Rectal smooth muscle tissue (tissue), 1 donor: ENCODE data around the gene MANF.
"Not testable (repeated sequence)": the region's sequence is repeated elsewhere in the genome, so short reads cannot be mapped to it uniquely, and the experiment has no call there.

Source experiments
- H3K27ac ChIP-seq: one replicate; pipeline ENCODE4 v1.7.0; 2013; ENCODE audit warnings: low read depth, low read length, inconsistent platforms
- H3K27me3 ChIP-seq: one replicate; pipeline ENCODE4 v1.7.0; 2013; ENCODE audit warnings: low read length; ENCODE audit not compliant: control insufficient read depth, insufficient read depth
- H3K36me3 ChIP-seq: one replicate; pipeline ENCODE4 v1.7.0; 2013; ENCODE audit warnings: low read length; ENCODE audit not compliant: control insufficient read depth, insufficient read depth
- H3K4me1 ChIP-seq: one replicate; pipeline ENCODE4 v1.7.0; 2013; ENCODE audit warnings: low read length; ENCODE audit not compliant: control insufficient read depth, insufficient read depth
- H3K4me3 ChIP-seq: one replicate; pipeline ENCODE4 v1.7.0; 2013; ENCODE audit warnings: low read length
- H3K9ac ChIP-seq: one replicate; pipeline ENCODE4 v1.7.0; 2013; ENCODE audit warnings: low read length

The MANF gene

GRCh38 chr3:51354731-51355615, 30.1 kb upstream of the MANF start:
- H3K36me3 ChIP-seq, result no peaks in the 10 kb centered on the region
- no peak overlapping the region for H3K27ac ChIP-seq
- H3K9ac ChIP-seq, result no peak overlapping the region
- H3K4me1 ChIP-seq, result no peaks in the 10 kb centered on the region
- H3K27me3 ChIP-seq, result no peaks in the 10 kb centered on the region
- no peak overlapping the region for H3K4me3 ChIP-seq

- Histone ChIP-seq H3K27me3 (no peaks in the 10 kb centered on the region), H3K27ac (no peak overlapping the region), H3K36me3 (no peaks in the 10 kb centered on the region)
Measured at GRCh38 chr3:51355891-51356578, 29.1 kb upstream of the MANF start.

GRCh38 chr3:51357856-51358255, 27.2 kb upstream of the MANF start:
- no peak overlapping the region for H3K27ac ChIP-seq
- H3K9ac ChIP-seq, result no peak overlapping the region
- H3K27me3 ChIP-seq, result no peaks in the 10 kb centered on the region
- no peaks in the 10 kb centered on the region for H3K4me1 ChIP-seq
- no peaks in the 10 kb centered on the region for H3K36me3 ChIP-seq
- no peak overlapping the region for H3K4me3 ChIP-seq

More at GRCh38 chr3:51355891-51356578, 29.1 kb upstream of the MANF start:
- Histone ChIP-seq H3K4me3 (no peak overlapping the region), H3K4me1 (no peaks in the 10 kb centered on the region), H3K9ac (no peak overlapping the region)

- Histone ChIP-seq H3K4me1 (no peaks in the 10 kb centered on the region), H3K27me3 (no peaks in the 10 kb centered on the region), H3K36me3 (no peaks in the 10 kb centered on the region), H3K27ac (no peak overlapping the region), H3K4me3 (no peak overlapping the region), H3K9ac (no peak overlapping the region)
Measured at GRCh38 chr3:51358981-51359380, 26.1 kb upstream of the MANF start.

GRCh38 chr3:51360806-51361205, 24.3 kb upstream of the MANF start:
- no peak overlapping the region for H3K27ac ChIP-seq
- no peaks in the 10 kb centered on the region for H3K36me3 ChIP-seq
- no peak overlapping the region for H3K4me3 ChIP-seq
- H3K9ac ChIP-seq, result no peak overlapping the region
- H3K27me3 ChIP-seq, result no peaks in the 10 kb centered on the region
- no peaks in the 10 kb centered on the region for H3K4me1 ChIP-seq

GRCh38 chr3:51361746-51362145, 23.3 kb upstream of the MANF start:
- H3K27me3 ChIP-seq, result no peaks in the 10 kb centered on the region

GRCh38 chr3:51362476-51362875, 22.6 kb upstream of the MANF start:
- Histone ChIP-seq H3K27me3 (no peaks in the 10 kb centered on the region), H3K4me3 (no peak overlapping the region), H3K27ac (no peak overlapping the region), H3K9ac (no peak overlapping the region), H3K36me3 (no peaks in the 10 kb centered on the region), H3K4me1 (no peaks in the 10 kb centered on the region)

More at GRCh38 chr3:51361746-51362145, 23.3 kb upstream of the MANF start:
- no peaks in the 10 kb centered on the region for H3K4me1 ChIP-seq
- no peak overlapping the region for H3K27ac ChIP-seq
- H3K9ac ChIP-seq, result no peak overlapping the region
- H3K4me3 ChIP-seq, result no peak overlapping the region
- H3K36me3 ChIP-seq, result no peaks in the 10 kb centered on the region

GRCh38 chr3:51368276-51368675, 16.8 kb upstream of the MANF start:
- H3K27me3 ChIP-seq, H3K27ac ChIP-seq, H3K9ac ChIP-seq, H3K4me3 ChIP-seq, H3K4me1 ChIP-seq, H3K36me3 ChIP-seq: not testable (repeated sequence)

GRCh38 chr3:51371943-51372557, 13.0 kb upstream of the MANF start:
- Histone ChIP-seq H3K36me3 (no peaks in the 10 kb centered on the region), H3K27me3 (no peaks in the 10 kb centered on the region), H3K9ac (no peak overlapping the region), H3K4me1 (no peaks in the 10 kb centered on the region), H3K4me3 (no peak overlapping the region), H3K27ac (no peak overlapping the region)

- no peak overlapping the region for H3K4me3 ChIP-seq
- H3K9ac ChIP-seq, result no peak overlapping the region
- H3K27me3 ChIP-seq, result no peaks in the 10 kb centered on the region
- H3K4me1 ChIP-seq, result no peaks in the 10 kb centered on the region
- H3K27ac ChIP-seq, result no peak overlapping the region
- H3K36me3 ChIP-seq, result no peaks in the 10 kb centered on the region
Measured at GRCh38 chr3:51373658-51374421, 11.3 kb upstream of the MANF start.

GRCh38 chr3:51374456-51374855, 10.6 kb upstream of the MANF start:
- H3K4me3 ChIP-seq, result no peak overlapping the region
- no peaks in the 10 kb centered on the region for H3K4me1 ChIP-seq
- H3K36me3 ChIP-seq, result no peaks in the 10 kb centered on the region
- no peaks in the 10 kb centered on the region for H3K27me3 ChIP-seq
- H3K27ac ChIP-seq, result no peak overlapping the region
- H3K9ac ChIP-seq, result no peak overlapping the region

GRCh38 chr3:51375136-51375535, 10.0 kb upstream of the MANF start:
- Histone ChIP-seq H3K27me3 (no peaks in the 10 kb centered on the region), H3K27ac (no peak overlapping the region), H3K4me1 (no peaks in the 10 kb centered on the region), H3K9ac (no peak overlapping the region), H3K4me3 (no peak overlapping the region), H3K36me3 (no peaks in the 10 kb centered on the region)
